Ovary (tissue), 9 donors: ENCODE data around the gene KCNMA1. TPM values are rescaled to one million over a fixed set of nuclear protein-coding genes. Genes with fewer than 3 reads are reported as not detected.

Experiments
- DNase-seq, 5 donors: peaks; one replicate each; pipeline ENCODE4 v3.0.0-alpha.2; 2019 to 2020
- H3K27ac ChIP-seq, 2 donors: fragments of 200-600 bp; one replicate each; pipeline versions ENCODE4 v1.5.1 to v1.8.0; 2019 to 2022
- H3K27me3 ChIP-seq: fragments of 200-600 bp; one replicate; pipeline ENCODE4 v1.8.0; 2022
- H3K36me3 ChIP-seq: fragments of 200-600 bp; sonication (generic); one replicate; pipeline ENCODE4 v1.5.1; 2019
- H3K4me1 ChIP-seq: one replicate; pipeline ENCODE4 v1.8.1; 2013; ENCODE audit warnings: mild to moderate bottlenecking, moderate library complexity; ENCODE audit not compliant: insufficient read depth
- H3K4me3 ChIP-seq: fragments of 200-600 bp; sonication (generic); one replicate; pipeline ENCODE4 v1.5.1; 2017
- H3K9me3 ChIP-seq, 2 donors: fragments of 200-600 bp in 1 of 2; sonication (generic) in 1 of 2; one replicate each; pipeline versions ENCODE4 v1.5.1 to v1.8.1; 2013 to 2019; ENCODE audit warnings: mild to moderate bottlenecking in 1 of 2, moderate library complexity in 1 of 2
- CTCF ChIP-seq, 3 donors: fragments of 450-650 bp in 2 of 3; fragments of 200-600 bp in 1 of 3; IDR thresholded peaks; one replicate each; pipeline versions ENCODE4 v1.5.1 to v1.8.0; 2016 to 2022; ENCODE audit warnings: antibody characterized with exemption in 3 of 3, mild to moderate bottlenecking in 1 of 3
- EP300 ChIP-seq: sonication (generic); formaldehyde crosslinking; IDR thresholded peaks from one replicate; pipeline ENCODE4 v1.6.1; 2017; ENCODE audit warnings: antibody characterized with exemption
- POLR2A ChIP-seq: fragments of 450-650 bp; IDR thresholded peaks from one replicate; pipeline ENCODE4 v1.6.1; 2017; ENCODE audit warnings: antibody characterized with exemption, mild to moderate bottlenecking, moderate library complexity
- WGBS, 3 donors: extraction: QIAGEN DNeasy Blood & Tissue Kit in 1 of 3; methylation state at CpG; one replicate each; pipeline versions ENCODE4 v1.1.5 to v1.1.7; 2013 to 2017; 5-methylcytosine and 5-hydroxymethylcytosine counted together
- intact Hi-C, 4 donors: fragments of 100-400 bp; cut with DNase I; formaldehyde crosslinking; loops; one replicate each; pipeline versions ENCODE4 v1.11.0 to v1.15.1; 2022 to 2023
- polyA plus RNA-seq, 2 donors: library from polyadenylated mRNA; stranded (reverse); fragments of 200-250 nt in 1 of 2; fragments of 350-450 nt in 1 of 2; fragmentation: Illumina TruSeq in 1 of 2; extraction: RNeasy Lipid Tissue Mini Kit (QIAGEN cat#74804) in 1 of 2; gene quantifications; one replicate each; pipeline ENCODE4 v1.2.3, GENCODE V29; 2013 to 2014
- total RNA-seq, 7 donors: library from RNA; depleted of rRNA in 2 of 7; stranded (reverse); fragments of >200 nt in 2 of 7; fragmentation: NEBNext Ultra II Directional in 3 of 7; extraction: Animal tissue kit (Norgen Biotek cat#: 25700) in 3 of 7; gene quantifications; one replicate each; pipeline versions ENCODE4 v1.1.0 to v1.2.4, GENCODE V29; 2016 to 2023
- donor health status: DM: no; HTN: no; CAD: no; lungs with moderate emphysema.
- donor health status: DM: no; HTN: no; CAD: no.
- donor health status: Bipolar disorder and iron deficiency.
- donor health status: DM: yes; HTN: yes; CAD: no.
- donor health status: DM: no; HTN: no; CAD: no.
- donor health status: DM: yes; HTN: yes; CAD: no.

The KCNMA1 gene
- total and polyA plus RNA-seq, 9 donors, result 7.0 to 83.8 (median 25.1) TPM

- Histone ChIP-seq H3K4me1 (no peaks in the 10 kb centered on the region), H3K9me3 (no peaks in the 10 kb centered on the region), H3K27ac (no peak overlapping the region), H3K27me3 (no peaks in the 10 kb centered on the region), H3K36me3 (no peaks in the 10 kb centered on the region), H3K4me3 (no peak overlapping the region)
- DNase-seq, result no peak
- 59 to 63% (median 59%) methylated on average over 2 of the region's 2 CpGs for WGBS, 3 donors
- TF ChIP-seq EP300 (no peak), POLR2A (no peak), CTCF (IDR thresholded peaks at IDR 0.05) (no peak)
- intact Hi-C loops, result no loop called here
Observed at GRCh38 chr10:77030974-77031373, 606.6 kb downstream of the KCNMA1 start.

DNA sequence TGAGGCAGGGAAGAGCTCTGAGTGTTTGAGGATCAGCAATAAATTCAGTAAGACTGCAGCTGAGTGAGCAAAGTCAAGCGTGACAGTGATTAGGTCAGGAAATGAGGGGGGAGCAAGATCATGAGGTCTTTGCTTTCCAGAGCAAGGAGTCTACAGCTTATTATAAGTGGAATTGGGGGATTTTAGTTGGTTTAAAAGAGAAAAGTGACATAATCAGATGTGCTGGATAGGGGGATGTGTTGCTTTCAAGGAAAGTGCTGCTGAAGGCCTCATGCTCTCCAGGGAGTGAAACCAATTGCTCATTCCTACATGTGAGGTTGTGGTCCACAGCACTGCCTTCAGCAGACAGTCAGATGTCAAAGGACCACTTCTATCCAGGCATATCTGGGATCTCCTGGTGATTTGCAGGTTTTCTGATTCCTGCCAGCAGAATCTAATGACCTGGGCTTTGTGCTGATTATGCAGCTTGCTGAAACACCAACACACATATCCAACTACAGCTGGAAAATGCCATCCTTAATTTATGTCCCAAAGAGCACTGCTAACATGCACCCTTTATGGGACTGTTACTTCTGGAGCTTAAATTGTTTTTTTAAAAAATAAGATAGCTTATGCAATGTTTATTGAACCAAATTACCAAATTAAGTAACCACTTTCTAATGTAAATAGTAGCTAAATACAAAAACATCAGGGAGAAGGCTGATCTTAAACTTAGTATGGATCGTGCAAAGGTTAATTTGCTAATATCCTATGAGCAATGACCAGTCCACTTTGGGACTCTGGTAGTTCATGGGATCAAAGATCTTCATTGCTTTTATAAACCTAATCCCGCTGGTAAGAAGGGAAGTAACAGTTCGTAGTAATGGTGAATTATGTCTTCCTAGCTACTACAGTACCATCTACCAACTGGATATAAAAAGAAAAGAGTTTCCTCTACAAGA is 607.6 kb downstream of the KCNMA1 start:
- 78 to 90% (median 85%) methylated on average over 4 of the region's 4 CpGs for WGBS, 3 donors
- intact Hi-C loops, result no loop called here

GRCh38 chr10:77028042-77028441 is 609.6 kb downstream of the KCNMA1 start:
- no peaks in the 10 kb centered on the region for H3K9me3 ChIP-seq
- TF ChIP-seq CTCF (IDR thresholded peaks at IDR 0.05) (no peak), POLR2A (no peak), EP300 (no peak)
- no peak for DNase-seq
- H3K27me3 ChIP-seq, result no peaks in the 10 kb centered on the region
- H3K27ac ChIP-seq, result no peak overlapping the region
- H3K4me3 ChIP-seq, result no peak overlapping the region
- no peaks in the 10 kb centered on the region for H3K36me3 ChIP-seq
- intact Hi-C loops, result no loop called here
- WGBS, 3 donors, result 65 to 84% (median 84%) methylated on average over 6 of the region's 6 CpGs
- H3K4me1 ChIP-seq, result no peaks in the 10 kb centered on the region

More for the DNA sequence above, 607.6 kb downstream of the KCNMA1 start:
- Histone ChIP-seq H3K27me3 (no peaks in the 10 kb centered on the region), H3K4me3 (no peak overlapping the region), H3K9me3 (no peaks in the 10 kb centered on the region), H3K4me1 (no peaks in the 10 kb centered on the region), H3K36me3 (no peaks in the 10 kb centered on the region), H3K27ac (no peak overlapping the region)
- no peak for DNase-seq
- TF ChIP-seq POLR2A (no peak), CTCF (IDR thresholded peaks at IDR 0.05) (no peak), EP300 (no peak)

GRCh38 chr10:77027576-77027975 is 610.0 kb downstream of the KCNMA1 start:
- Histone ChIP-seq H3K36me3 (no peaks in the 10 kb centered on the region), H3K4me1 (no peaks in the 10 kb centered on the region)

More at GRCh38 chr10:77027576-77027975, 610.0 kb downstream of the KCNMA1 start:
- Histone ChIP-seq H3K9me3 (no peaks in the 10 kb centered on the region), H3K27ac (no peak overlapping the region), H3K27me3 (no peaks in the 10 kb centered on the region), H3K4me3 (no peak overlapping the region)
- TF ChIP-seq EP300 (no peak), POLR2A (no peak), CTCF (IDR thresholded peaks at IDR 0.05) (no peak)
- intact Hi-C loops, result no loop called here
- WGBS, 3 donors, result 94 to 96% (median 95%) methylated on average over 9 of the region's 9 CpGs
- DNase-seq, result no peak
